AG04450 (cell line): ENCODE results near the gene TTC23. TPM values are rescaled to one million over a fixed set of nuclear protein-coding genes. Genes with fewer than 3 reads are reported as not detected.

Experiments used
- CTCF ChIA-PET: fragments of 300-600, 350-600 bp; formaldehyde crosslinking; extraction: SDS; loops from one replicate; lab custom pipeline; 2022; ENCODE audit warnings: antibody characterized with exemption, inconsistent platforms; lab: Charles Lee
- POLR2A ChIA-PET: fragments of 350-600 bp; formaldehyde crosslinking; extraction: SDS; loops from one replicate; lab custom pipeline; 2021; ENCODE audit warnings: antibody characterized with exemption, inconsistent platforms; lab: Yijun Ruan, JAX
- DNase-seq: peaks from one replicate; pipeline ENCODE4 v3.0.0-alpha.2; 2011; ENCODE audit warnings: low read depth, low spot score
- H3K27ac ChIP-seq: one replicate; pipeline ENCODE4 v1.5.1; 2012; ENCODE audit warnings: low read depth, low read length, control low read depth
- H3K27me3 ChIP-seq: one replicate; pipeline ENCODE4 v1.6.0; 2012; ENCODE audit warnings: low read length; ENCODE audit not compliant: control insufficient read depth, insufficient read depth
- H3K4me3 ChIP-seq: 2 replicates; pipeline ENCODE4 v1.5.1; 2011; ENCODE audit warnings: mild to moderate bottlenecking, low read depth, low read length, control low read depth
- H3K9me3 ChIP-seq: 2 replicates; pipeline ENCODE4 v1.5.1; 2012; ENCODE audit warnings: low read length; ENCODE audit not compliant: control insufficient read depth, insufficient read depth
- CTCF ChIP-seq: IDR thresholded peaks from 2 replicates; pipeline ENCODE4 v1.5.1; 2011; ENCODE audit warnings: low read depth, low read length, control low read depth, inconsistent platforms
- polyA plus RNA-seq: library from polyadenylated mRNA; depleted of rRNA; stranded (reverse); fragments of >200 nt; gene quantifications from 2 replicates; pipeline ENCODE4 v1.2.3, GENCODE V29; 2011

Gene TTC23
- polyA plus RNA-seq, 1 experiment = 7.2 TPM

GRCh38 chr15:99275525-99276128, 26.2 kb upstream of the TTC23 start:
- H3K9me3 ChIP-seq = no peaks in the 10 kb centered on the region
- H3K27ac ChIP-seq = no peak overlapping the region
- no peak for DNase-seq
- ChIA-PET POLR2A (no interaction called here), CTCF (interaction anchor here (4.1 to 10.0 kb wide), 3 partner anchors 429 to 480 kb away, joined by 65 to 196 read pairs (median 176); partner anchors contain the start of gene LYSMD4)
- H3K27me3 ChIP-seq = no peaks in the 10 kb centered on the region
- no peak for TF ChIP-seq CTCF
- no peak overlapping the region for H3K4me3 ChIP-seq

- H3K4me3 ChIP-seq = no peak overlapping the region
- POLR2A ChIA-PET = no interaction called here
- no peaks in the 10 kb centered on the region for H3K9me3 ChIP-seq
- DNase-seq = no peak
- no peaks in the 10 kb centered on the region for H3K27me3 ChIP-seq
- CTCF ChIA-PET = interaction anchor here (4.1 to 10.0 kb wide), 3 partner anchors 429 to 480 kb away, joined by 65 to 196 read pairs (median 176); partner anchors contain the start of gene LYSMD4
- H3K27ac ChIP-seq = no peak overlapping the region
- TF ChIP-seq CTCF = no peak
Observed at GRCh38 chr15:99275061-99275460, 25.7 kb upstream of the TTC23 start.

GRCh38 chr15:99273801-99274200, 24.4 kb upstream of the TTC23 start:
- CTCF ChIA-PET = interaction anchor here (0.6 to 10.0 kb wide), 23 partner anchors 8 to 1299 kb away, joined by 3 to 196 read pairs (median 8); partner anchors contain the start of gene LYSMD4
- Histone ChIP-seq H3K27me3 (no peaks in the 10 kb centered on the region), H3K9me3 (no peaks in the 10 kb centered on the region), H3K4me3 (no peak overlapping the region), H3K27ac (no peak overlapping the region)
- POLR2A ChIA-PET = no interaction called here
- no peak for TF ChIP-seq CTCF
- no peak for DNase-seq

- Histone ChIP-seq H3K4me3 (no peak overlapping the region), H3K9me3 (no peaks in the 10 kb centered on the region), H3K27ac (no peak overlapping the region), H3K27me3 (no peaks in the 10 kb centered on the region)
- ChIA-PET POLR2A (no interaction called here), CTCF (interaction anchor here (0.7 to 10.0 kb wide), 6 partner anchors 28 to 488 kb away, joined by 3 to 196 read pairs (median 3); no protein-coding TSS in a partner anchor)
- TF ChIP-seq CTCF = no peak
- no peak for DNase-seq
Observed at GRCh38 chr15:99268431-99268830, 19.1 kb upstream of the TTC23 start.

GRCh38 chr15:99267957-99268356, 18.6 kb upstream of the TTC23 start:
- Histone ChIP-seq H3K27me3 (no peaks in the 10 kb centered on the region), H3K27ac (no peak overlapping the region), H3K9me3 (no peaks in the 10 kb centered on the region), H3K4me3 (no peak overlapping the region)
- CTCF ChIA-PET = interaction anchor here (0.6 to 10.0 kb wide), 5 partner anchors 13 to 489 kb away, joined by 3 to 196 read pairs (median 3); no protein-coding TSS in a partner anchor
- POLR2A ChIA-PET = no interaction called here
- no peak for TF ChIP-seq CTCF
- no peak for DNase-seq
